Lower lobe of right lung (tissue), 2 donors: Measurements from ENCODE around the gene KBTBD3. TPM values are rescaled to one million over a fixed set of nuclear protein-coding genes. Genes with fewer than 3 reads are reported as not detected.

Source experiments
- ATAC-seq, 2 donors: fragments of 200-7000 bp; cut with Tn5 transposase; one replicate each; pipeline ENCODE4 v1.9.1; 2020 to 2022; ENCODE audit warnings: mild to moderate bottlenecking in 2 of 2, moderate library complexity in 2 of 2
- DNase-seq: peaks from one replicate; pipeline ENCODE4 v3.0.0-alpha.2; 2020
- H3K27ac ChIP-seq: fragments of 200-600 bp; one replicate; pipeline ENCODE4 v1.8.0; 2022
- H3K27me3 ChIP-seq: fragments of 200-600 bp; one replicate; pipeline ENCODE4 v1.8.0; 2022; ENCODE audit warnings: low read depth
- H3K36me3 ChIP-seq: fragments of 200-600 bp; one replicate; pipeline ENCODE4 v1.8.0; 2022; ENCODE audit warnings: mild to moderate bottlenecking
- H3K4me1 ChIP-seq: fragments of 200-600 bp; one replicate; pipeline ENCODE4 v1.8.0; 2022
- H3K4me3 ChIP-seq: fragments of 200-600 bp; one replicate; pipeline ENCODE4 v1.8.0; 2022; ENCODE audit warnings: mild to moderate bottlenecking
- H3K9me3 ChIP-seq: fragments of 200-600 bp; one replicate; pipeline ENCODE4 v1.8.0; 2022
- intact Hi-C: fragments of 100-400 bp; cut with DNase I; formaldehyde crosslinking; loops from one replicate; pipeline ENCODE4 v1.11.0; 2022
- total RNA-seq: library from RNA; stranded (reverse); fragmentation: NEBNext Ultra II Directional; extraction: Animal tissue kit (Norgen Biotek cat#: 25700); gene quantifications from one replicate; pipeline ENCODE4 v1.2.1, GENCODE V29; 2021
- TF ChIP-seq, protein P1 (sequence below): fragments of 200-600 bp; IDR thresholded peaks from one replicate; pipeline ENCODE4 v1.8.0; 2022; ENCODE audit warnings: antibody characterized with exemption, mild to moderate bottlenecking
- donor health status: DM: no; HTN: yes; CAD: no; lungs with severe emphysema.

The KBTBD3 gene
- total RNA-seq, 1 donor from 2014 or later, result 10.4 TPM

DNA sequence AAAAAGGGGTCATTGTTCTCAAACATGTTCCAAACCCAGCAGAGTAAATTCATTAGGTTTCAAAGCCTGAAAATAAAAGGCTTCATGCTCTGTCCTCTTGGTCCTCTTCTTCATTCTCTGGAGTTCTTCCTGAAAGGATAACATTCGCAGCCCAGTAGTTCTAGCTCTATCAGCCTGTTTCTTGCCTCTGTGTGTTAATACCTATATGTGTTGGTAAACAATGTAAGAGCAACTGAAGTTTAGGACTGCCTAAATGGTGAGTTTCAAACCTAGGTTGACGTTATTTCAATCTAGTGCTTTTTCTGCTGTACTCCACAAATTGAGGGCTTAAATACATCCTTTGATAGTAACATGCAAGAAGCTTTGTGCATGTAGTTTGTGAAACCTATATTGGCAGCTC is 9.7 kb upstream of the KBTBD3 start:
- H3K27ac ChIP-seq, result no peak overlapping the region
- ATAC-seq (no peak), DNase-seq (no peak)
- no peaks in the 10 kb centered on the region for H3K9me3 ChIP-seq
- intact Hi-C loops, result no loop called here
- no peaks in the 10 kb centered on the region for H3K27me3 ChIP-seq
- H3K4me3 ChIP-seq, result no peak overlapping the region
- peaks cover 23% of the 10 kb centered on the region for H3K36me3 ChIP-seq
- H3K4me1 ChIP-seq, result peaks cover 40% of the 10 kb centered on the region
- TF ChIP-seq, protein P1, sequence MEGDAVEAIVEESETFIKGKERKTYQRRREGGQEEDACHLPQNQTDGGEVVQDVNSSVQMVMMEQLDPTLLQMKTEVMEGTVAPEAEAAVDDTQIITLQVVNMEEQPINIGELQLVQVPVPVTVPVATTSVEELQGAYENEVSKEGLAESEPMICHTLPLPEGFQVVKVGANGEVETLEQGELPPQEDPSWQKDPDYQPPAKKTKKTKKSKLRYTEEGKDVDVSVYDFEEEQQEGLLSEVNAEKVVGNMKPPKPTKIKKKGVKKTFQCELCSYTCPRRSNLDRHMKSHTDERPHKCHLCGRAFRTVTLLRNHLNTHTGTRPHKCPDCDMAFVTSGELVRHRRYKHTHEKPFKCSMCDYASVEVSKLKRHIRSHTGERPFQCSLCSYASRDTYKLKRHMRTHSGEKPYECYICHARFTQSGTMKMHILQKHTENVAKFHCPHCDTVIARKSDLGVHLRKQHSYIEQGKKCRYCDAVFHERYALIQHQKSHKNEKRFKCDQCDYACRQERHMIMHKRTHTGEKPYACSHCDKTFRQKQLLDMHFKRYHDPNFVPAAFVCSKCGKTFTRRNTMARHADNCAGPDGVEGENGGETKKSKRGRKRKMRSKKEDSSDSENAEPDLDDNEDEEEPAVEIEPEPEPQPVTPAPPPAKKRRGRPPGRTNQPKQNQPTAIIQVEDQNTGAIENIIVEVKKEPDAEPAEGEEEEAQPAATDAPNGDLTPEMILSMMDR, result no peak

DNA sequence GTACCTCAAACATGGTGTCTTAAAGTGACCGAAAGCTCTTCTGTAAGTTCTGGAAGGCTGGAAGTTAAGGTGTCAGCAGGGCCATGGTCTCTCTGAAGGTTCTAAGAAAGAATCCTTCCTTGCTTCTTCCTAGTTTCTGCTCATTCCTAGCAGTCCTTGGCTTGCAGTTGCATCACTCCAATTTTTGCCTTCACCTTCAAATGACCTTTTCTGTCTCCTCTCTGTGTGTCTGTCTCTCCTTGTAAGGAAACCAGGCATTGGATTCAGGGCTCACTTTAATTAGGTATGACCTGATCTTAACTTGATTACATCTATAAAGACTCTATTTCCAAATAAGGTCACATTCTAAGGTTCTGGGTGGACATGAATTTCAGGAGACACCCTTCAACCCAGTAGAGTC is 9.0 kb upstream of the KBTBD3 start:
- TF ChIP-seq, protein P1, result no peak
- H3K27me3 ChIP-seq, result no peaks in the 10 kb centered on the region
- H3K27ac ChIP-seq, result no peak overlapping the region
- DNase-seq (no peak), ATAC-seq (no peak)
- no peaks in the 10 kb centered on the region for H3K9me3 ChIP-seq
- intact Hi-C loops, result no loop called here
- peaks cover 41% of the 10 kb centered on the region for H3K4me1 ChIP-seq
- peaks cover 18% of the 10 kb centered on the region for H3K36me3 ChIP-seq
- H3K4me3 ChIP-seq, result no peak overlapping the region

DNA sequence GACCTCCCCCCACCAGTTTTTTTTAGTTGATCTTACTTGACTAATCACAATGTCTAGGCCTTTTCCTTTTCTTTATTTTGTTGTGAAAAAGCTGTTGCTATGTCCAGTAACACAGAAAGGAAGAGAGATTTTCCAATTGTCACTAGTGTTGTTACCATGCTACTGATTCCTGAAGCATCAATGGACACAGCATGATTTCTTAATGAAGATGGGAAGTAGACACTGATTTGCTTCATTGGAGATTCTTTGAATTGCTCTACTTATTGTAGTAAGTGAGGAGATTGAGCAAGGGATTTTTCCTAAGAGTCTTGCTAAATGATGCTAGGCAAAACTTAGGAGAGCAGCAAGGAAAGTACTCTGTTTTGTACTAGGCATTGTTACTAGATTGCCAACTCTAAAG is 4.9 kb upstream of the KBTBD3 start:
- TF ChIP-seq, protein P1, result no peak
- H3K9me3 ChIP-seq, result no peaks in the 10 kb centered on the region
- no peak overlapping the region for H3K4me3 ChIP-seq
- H3K36me3 ChIP-seq, result peaks cover 33% of the 10 kb centered on the region
- DNase-seq (no peak), ATAC-seq (no peak)
- intact Hi-C loops, result no loop called here
- peaks cover 43% of the 10 kb centered on the region for H3K4me1 ChIP-seq
- no peak overlapping the region for H3K27ac ChIP-seq
- H3K27me3 ChIP-seq, result no peaks in the 10 kb centered on the region

DNA sequence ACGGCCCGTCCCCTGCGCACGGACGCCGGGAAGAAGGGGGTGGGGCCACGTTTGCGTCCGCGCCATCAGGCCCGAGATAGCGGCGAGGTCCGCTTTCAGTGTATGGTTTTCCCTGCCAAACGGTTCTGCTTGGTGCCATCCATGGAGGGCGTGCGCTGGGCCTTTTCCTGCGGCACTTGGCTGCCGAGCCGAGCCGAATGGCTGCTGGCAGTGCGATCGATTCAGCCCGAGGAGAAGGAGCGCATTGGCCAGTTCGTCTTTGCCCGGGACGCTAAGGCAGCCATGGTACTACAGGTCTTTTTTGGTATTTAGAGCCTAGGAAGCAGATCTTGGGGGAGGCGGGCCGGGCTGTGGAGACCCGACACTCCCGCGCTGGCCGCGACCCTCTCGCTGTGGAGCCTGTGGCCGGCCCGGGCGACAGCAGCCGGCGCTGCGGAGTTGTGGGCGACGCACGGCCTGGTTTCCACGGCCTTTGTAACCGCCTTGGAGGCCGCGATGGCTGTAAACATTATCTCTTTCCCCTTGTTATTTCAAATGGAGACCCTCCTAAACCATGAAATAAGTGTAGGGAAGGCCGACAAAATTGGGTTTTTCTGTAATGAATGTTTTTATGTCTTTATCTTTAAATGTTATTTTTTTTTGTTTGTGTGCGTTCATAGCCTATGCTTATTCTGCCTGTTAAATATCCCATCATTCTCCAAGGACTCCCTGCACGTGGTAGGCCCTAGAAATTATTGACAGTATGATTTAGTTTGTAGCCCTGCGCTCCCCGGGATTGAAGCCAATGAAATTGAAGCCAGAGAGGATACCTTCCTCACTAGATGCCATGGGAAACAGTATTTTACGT is 685 bp upstream of the KBTBD3 start, which contains the start of gene AASDHPPT:
Gene AASDHPPT, plus strand, starts transcription at position 54 of the 847 bp plus-strand sequence. Its CDS starts 49 bp downstream, at position 103.
- intact Hi-C loops, result no loop called here
- H3K36me3 ChIP-seq, result peaks cover 26% of the 10 kb centered on the region
- peak within 1 kb of the TSS; percentile 89 for H3K4me3 ChIP-seq
- no peaks in the 10 kb centered on the region for H3K9me3 ChIP-seq
- ATAC-seq (peak; percentile 41 to 59), DNase-seq (no peak)
- H3K27me3 ChIP-seq, result no peaks in the 10 kb centered on the region
- TF ChIP-seq, protein P1, result no peak
- H3K4me1 ChIP-seq, result peaks cover 53% of the 10 kb centered on the region
- H3K27ac ChIP-seq, result peak within 1 kb of the TSS; percentile 95

DNA sequence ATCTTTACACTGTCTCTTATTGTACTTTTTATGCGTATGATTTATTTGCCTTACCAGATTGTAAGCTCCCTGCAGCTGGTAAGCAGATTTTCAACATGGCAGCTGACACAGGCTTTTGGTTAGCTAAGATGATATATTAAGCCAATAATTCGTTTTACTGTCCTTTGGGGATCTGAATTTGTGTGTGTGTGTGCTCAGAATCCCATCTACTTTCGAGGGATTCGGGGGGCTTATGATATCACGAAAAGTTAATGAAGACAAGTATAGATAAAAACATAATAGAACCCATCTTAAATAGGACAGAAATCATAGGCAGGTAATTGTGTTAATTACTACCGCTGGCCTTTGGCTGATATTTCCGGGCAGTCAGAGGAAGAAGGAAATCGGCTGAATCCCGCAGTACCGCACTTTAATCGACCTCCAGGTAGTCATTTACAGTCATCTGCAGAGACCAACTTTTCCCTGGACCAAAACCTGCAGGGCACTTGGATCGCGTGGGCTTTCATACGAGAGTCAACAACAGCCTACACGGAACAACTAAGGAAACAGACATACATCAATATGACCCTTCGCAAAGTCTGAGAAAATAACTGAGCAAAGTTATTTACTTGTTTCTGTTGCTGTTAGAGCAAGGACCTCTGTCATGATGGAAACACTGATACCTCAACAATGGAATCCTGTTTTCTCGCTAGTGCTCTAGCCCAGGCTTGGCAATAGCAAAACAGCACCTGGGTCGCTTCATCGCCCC is 802 bp downstream of the KBTBD3 start:
- peak overlapping the region; percentile 95 for H3K27ac ChIP-seq
- H3K9me3 ChIP-seq, result no peaks in the 10 kb centered on the region
- ATAC-seq (no peak), DNase-seq (no peak)
- peaks cover 19% of the 10 kb centered on the region for H3K36me3 ChIP-seq
- peak overlapping the region; percentile 89 for H3K4me3 ChIP-seq
- H3K4me1 ChIP-seq, result peaks cover 43% of the 10 kb centered on the region
- TF ChIP-seq, protein P1, result no peak
- no peaks in the 10 kb centered on the region for H3K27me3 ChIP-seq
- intact Hi-C loops, result no loop called here
